22Rv1 (cell line): ENCODE measurements around the gene HTR1E.

ENCODE experiments used
- H3K27ac ChIP-seq: fragments of 450-650 bp; 2 replicates; pipeline ENCODE4 v1.5.1; 2017
- CTCF ChIP-seq: fragments of 450-650 bp; IDR thresholded peaks from 2 replicates; pipeline ENCODE4 v1.5.1; 2017; ENCODE audit warnings: mild to moderate bottlenecking
- ZFX ChIP-seq: fragments of 450-650 bp; IDR thresholded peaks from 2 replicates; pipeline ENCODE4 v1.6.1; 2017; ENCODE audit warnings: antibody characterized with exemption, borderline replicate concordance

Gene HTR1E

GRCh38 chr6:87065117-87065516 lies 127.8 kb downstream of the HTR1E start:
- no peak overlapping the region for H3K27ac ChIP-seq
- TF ChIP-seq ZFX, result no peak
- no peak for TF ChIP-seq CTCF
